PC-9 (cell line): ENCODE data around the gene GFRA1. TPM values are rescaled to one million over a fixed set of nuclear protein-coding genes. Genes with fewer than 3 reads are reported as not detected.

Source experiments
- BruUV-seq: library from RNA; stranded (reverse); fragments of 400-500 nt; replicated peaks from 2 replicates; lab custom pipeline; 2021; lab: Mats Ljungman, UMichigan
- CTCF ChIA-PET: fragments of 300-600 bp; sonication (Branson Sonifier 250); formaldehyde crosslinking; loops from one replicate; lab custom pipeline; 2022; ENCODE audit warnings: antibody characterized with exemption; lab: Charles Lee
- POLR2A ChIA-PET: fragments of 300-600 bp; sonication (Branson Sonifier 250); formaldehyde crosslinking; loops from one replicate; lab custom pipeline; 2022; ENCODE audit warnings: antibody characterized with exemption; ENCODE audit not compliant: unreplicated experiment; lab: Charles Lee
- DNase-seq, 2 experiments: peaks; one replicate each; pipeline versions ENCODE4 v3.0.0 to v3.0.0-alpha.2; 2015 to 2022; ENCODE audit warnings: mixed read lengths in 1 of 2
- H2AFZ ChIP-seq: fragments of 200-600 bp; sonication (generic); 2 replicates; pipeline ENCODE4 v1.8.1; 2017; ENCODE audit warnings: antibody characterized with exemption
- H3F3A ChIP-seq: fragments of 200-600 bp; sonication (generic); 2 replicates; pipeline ENCODE4 v1.8.1; 2017; ENCODE audit warnings: antibody characterized with exemption, mild to moderate bottlenecking, low read depth; ENCODE audit not compliant: insufficient read depth
- H3K27ac ChIP-seq: fragments of 200-600 bp; sonication (generic); 2 replicates; pipeline ENCODE4 v1.6.1; 2016; ENCODE audit warnings: mixed run types
- H3K27me3 ChIP-seq: fragments of 200-600 bp; sonication (generic); 2 replicates; pipeline ENCODE4 v1.6.1; 2016; ENCODE audit warnings: low read depth, mixed run types; ENCODE audit not compliant: insufficient read depth
- H3K36me3 ChIP-seq: fragments of 200-600 bp; sonication (generic); 2 replicates; pipeline ENCODE4 v1.6.1; 2016; ENCODE audit warnings: low read depth, mixed run types
- H3K4me1 ChIP-seq: fragments of 200-600 bp; sonication (generic); replicated peaks from 2 replicates; pipeline ENCODE4 v1.6.1; 2016; ENCODE audit warnings: mixed run types; ENCODE audit not compliant: insufficient read depth
- H3K4me2 ChIP-seq: fragments of 200-600 bp; sonication (generic); 2 replicates; pipeline ENCODE4 v1.6.1; 2017; ENCODE audit warnings: mixed run types
- H3K4me3 ChIP-seq: fragments of 200-600 bp; sonication (generic); 2 replicates; pipeline ENCODE4 v1.6.1; 2016; ENCODE audit warnings: mixed run types
- H3K79me2 ChIP-seq: fragments of 200-600 bp; sonication (generic); 2 replicates; pipeline ENCODE4 v1.6.1; 2017; ENCODE audit warnings: low read depth, mixed run types
- H3K9me2 ChIP-seq: fragments of 200-600 bp; sonication (generic); 2 replicates; pipeline ENCODE4 v1.8.1; 2017; ENCODE audit warnings: mild to moderate bottlenecking; ENCODE audit not compliant: insufficient read depth
- H3K9me3 ChIP-seq: fragments of 200-600 bp; sonication (generic); 2 replicates; pipeline ENCODE4 v1.8.1; 2016; ENCODE audit warnings: low read depth; ENCODE audit not compliant: insufficient read depth
- H4K20me1 ChIP-seq: fragments of 200-600 bp; sonication (generic); 2 replicates; pipeline ENCODE4 v1.8.1; 2017; ENCODE audit not compliant: insufficient read depth
- CTCF ChIP-seq: fragments of 200-600 bp; sonication (generic); conservative IDR thresholded peaks from 2 replicates; pipeline ENCODE4 v1.6.1; 2017; ENCODE audit warnings: mixed run types, antibody characterized with exemption, mild to moderate bottlenecking, moderate library complexity
- EZH2 ChIP-seq: fragments of 200-600 bp; sonication (generic); IDR thresholded peaks from 2 replicates; pipeline ENCODE4 v1.8.0; 2017; ENCODE audit warnings: antibody characterized with exemption, low read depth
- intact Hi-C: fragments of 100-400 bp; cut with micrococcal nuclease; formaldehyde crosslinking; loops from one replicate; pipeline ENCODE4 v1.10.0; 2022; ENCODE audit not compliant: unreplicated experiment
- total RNA-seq: library from RNA; stranded (reverse); gene quantifications from 2 replicates; pipeline ENCODE4 v1.2.3, GENCODE V29; 2021

The GFRA1 gene
- total RNA-seq, 1 experiment from 2014 or later: 0.11 TPM

- Histone ChIP-seq H3K79me2 (no peaks in the 10 kb centered on the region), H3K27me3 (no peaks in the 10 kb centered on the region), H3K4me1 (no peaks in the 10 kb centered on the region), H3K27ac (no peak overlapping the region), H3K4me3 (no peak overlapping the region), H3K4me2 (no peak overlapping the region), H2AFZ (no peak overlapping the region), H3F3A (no peaks in the 10 kb centered on the region), H4K20me1 (no peaks in the 10 kb centered on the region), H3K36me3 (no peaks in the 10 kb centered on the region), H3K9me3 (no peaks in the 10 kb centered on the region), H3K9me2 (no peaks in the 10 kb centered on the region)
- intact Hi-C loops: no loop called here
- ChIA-PET CTCF (no interaction called here), POLR2A (no interaction called here)
- TF ChIP-seq CTCF (no peak), EZH2 (no peak)
- BruUV-seq: no TSS peak
- DNase-seq: no peak
Measured at GRCh38 chr10:116156819-116157218, 116.2 kb downstream of the GFRA1 start.

GRCh38 chr10:116155191-116155590 is 117.8 kb downstream of the GFRA1 start:
- Histone ChIP-seq H4K20me1 (no peaks in the 10 kb centered on the region), H3K79me2 (no peaks in the 10 kb centered on the region), H2AFZ (no peak overlapping the region), H3K9me2 (no peaks in the 10 kb centered on the region), H3K9me3 (no peaks in the 10 kb centered on the region), H3K4me1 (no peaks in the 10 kb centered on the region), H3K4me3 (no peak overlapping the region), H3K4me2 (no peak overlapping the region), H3K36me3 (no peaks in the 10 kb centered on the region), H3K27me3 (no peaks in the 10 kb centered on the region), H3F3A (no peaks in the 10 kb centered on the region), H3K27ac (no peak overlapping the region)
- ChIA-PET POLR2A (no interaction called here), CTCF (no interaction called here)
- no peak for DNase-seq
- no peak for TF ChIP-seq CTCF
- TF ChIP-seq EZH2: no peak
- intact Hi-C loops: no loop called here
- BruUV-seq: no TSS peak

- no peak for TF ChIP-seq CTCF
- TF ChIP-seq EZH2: no peak
- intact Hi-C loops: no loop called here
- Histone ChIP-seq H3K27ac (no peak overlapping the region), H4K20me1 (no peaks in the 10 kb centered on the region), H3K9me3 (no peaks in the 10 kb centered on the region), H3K36me3 (no peaks in the 10 kb centered on the region), H3F3A (no peaks in the 10 kb centered on the region), H3K79me2 (no peaks in the 10 kb centered on the region), H3K27me3 (no peaks in the 10 kb centered on the region), H2AFZ (no peak overlapping the region), H3K9me2 (no peaks in the 10 kb centered on the region), H3K4me2 (no peak overlapping the region), H3K4me3 (no peak overlapping the region), H3K4me1 (no peaks in the 10 kb centered on the region)
- ChIA-PET POLR2A (no interaction called here), CTCF (no interaction called here)
- no TSS peak for BruUV-seq
- DNase-seq: no peak
Measured at GRCh38 chr10:116154651-116155050, 118.4 kb downstream of the GFRA1 start.
